H1 (cell line): Measurements from ENCODE around the gene ATXN2. TPM values are rescaled to one million over a fixed set of nuclear protein-coding genes. Genes with fewer than 3 reads are reported as not detected.
A peak's percentile ranks its signal among the peaks of the same experiment; 100 is the strongest.

ENCODE experiments used
- CTCF ChIA-PET: fragments of 300-600 bp; sonication (Branson Sonifier 250); formaldehyde crosslinking; loops from one replicate; lab custom pipeline; 2021; ENCODE audit not compliant: partially characterized antibody; lab: Charles Lee
- POLR2A ChIA-PET: fragments of 300-600 bp; sonication (Branson Sonifier 250); formaldehyde crosslinking; loops from one replicate; lab custom pipeline; 2021; ENCODE audit warnings: inconsistent platforms; ENCODE audit not compliant: partially characterized antibody; lab: Charles Lee
- DNase-seq, 2 experiments: peaks; one replicate each; pipeline versions ENCODE4 v3.0.0 to v3.0.0-alpha.2; 2010 to 2022; ENCODE audit warnings: low spot score in 2 of 2, low read depth in 1 of 2, mixed read lengths in 1 of 2
- FAIRE-seq: peaks from 2 replicates; lab custom pipeline; 2011; peaks lifted over from hg19 to GRCh38; lab: Jason Lieb, UNC
- H2AFZ ChIP-seq: 2 replicates; pipeline ENCODE4 v1.8.1; 2012; ENCODE audit warnings: low read length, inconsistent platforms
- H2AK5ac ChIP-seq: 2 replicates; pipeline ENCODE4 v1.6.1; 2013; ENCODE audit warnings: low read depth, low read length
- H2BK120ac ChIP-seq: replicated peaks from 2 replicates; pipeline ENCODE3; 2013; ENCODE audit warnings: low read depth, low read length, inconsistent platforms
- H2BK12ac ChIP-seq: 2 replicates; pipeline ENCODE4 v1.6.1; 2013; ENCODE audit warnings: low read depth, low read length
- H2BK15ac ChIP-seq: 2 replicates; pipeline ENCODE4 v1.6.1; 2013; ENCODE audit warnings: low read length
- H2BK20ac ChIP-seq: 2 replicates; pipeline ENCODE4 v1.6.1; 2013; ENCODE audit warnings: low read length
- H2BK5ac ChIP-seq: 2 replicates; pipeline ENCODE4 v1.6.1; 2013; ENCODE audit warnings: low read depth, low read length
- H3K14ac ChIP-seq: 2 replicates; pipeline ENCODE4 v1.6.1; 2013; ENCODE audit warnings: inconsistent platforms; ENCODE audit not compliant: insufficient read length
- H3K18ac ChIP-seq: 2 replicates; pipeline ENCODE4 v1.6.1; 2013; ENCODE audit warnings: low read length; ENCODE audit errors: extremely low read depth
- H3K23ac ChIP-seq: 2 replicates; pipeline ENCODE4 v1.6.1; 2013; ENCODE audit warnings: inconsistent platforms; ENCODE audit not compliant: insufficient read length
- H3K23me2 ChIP-seq: 2 replicates; pipeline ENCODE4 v1.6.1; 2013; ENCODE audit warnings: low read depth, low read length
- H3K27ac ChIP-seq: 2 replicates; pipeline ENCODE4 v1.6.1; 2011; ENCODE audit warnings: low read depth, low read length, inconsistent platforms
- H3K27me3 ChIP-seq, 4 experiments: replicated peaks in 1 of 4; 1 replicate in 1 of 4; 2 replicates in 3 of 4; pipeline versions ENCODE4 v1.6.1 to v1.8.1; 2011 to 2013; ENCODE audit warnings: low read length in 3 of 4, mild to moderate bottlenecking in 3 of 4, inconsistent platforms in 2 of 4, mixed read lengths in 2 of 4, moderate library complexity in 1 of 4; ENCODE audit not compliant: control insufficient read depth in 3 of 4, insufficient read depth in 3 of 4; ENCODE audit errors: extremely low read depth in 1 of 4
- H3K36me3 ChIP-seq, 4 experiments: 2 replicates each; pipeline versions ENCODE4 v1.6.1 to v1.8.1; 2011 to 2013; ENCODE audit warnings: mild to moderate bottlenecking in 4 of 4, low read length in 3 of 4, moderate library complexity in 2 of 4, control low read depth in 1 of 4, inconsistent platforms in 1 of 4; ENCODE audit not compliant: insufficient read depth in 4 of 4, control insufficient read depth in 2 of 4
- H3K4ac ChIP-seq: replicated peaks from 2 replicates; pipeline ENCODE3; 2013; ENCODE audit warnings: low read length, low read depth, mixed read lengths, inconsistent platforms; ENCODE audit not compliant: insufficient read length
- H3K4me1 ChIP-seq, 4 experiments: replicated peaks in 1 of 4; 1 replicate in 1 of 4; 2 replicates in 3 of 4; pipeline versions ENCODE4 v1.6.1 to v1.8.1; 2011 to 2013; ENCODE audit warnings: low read length in 3 of 4, inconsistent platforms in 2 of 4, mixed read lengths in 1 of 4; ENCODE audit not compliant: insufficient read depth in 4 of 4, control insufficient read depth in 3 of 4
- H3K4me2 ChIP-seq, 2 experiments: 2 replicates each; pipeline versions ENCODE4 v1.6.1 to v1.8.1; 2011 to 2013; ENCODE audit warnings: low read depth in 2 of 2, low read length in 2 of 2, control low read depth in 1 of 2, inconsistent platforms in 1 of 2, mild to moderate bottlenecking in 1 of 2; ENCODE audit not compliant: insufficient read depth in 1 of 2
- H3K4me3 ChIP-seq, 4 experiments: fragments of 200-600, 300-600 bp in 1 of 4; sonication (generic), shearing (Covaris generic), sonication (Bioruptor Twin) in 1 of 4; 2 replicates each; pipeline versions ENCODE4 v1.5.1 to v1.8.1; 2011 to 2016; ENCODE audit warnings: low read length in 4 of 4, low read depth in 3 of 4, control low read depth in 2 of 4, inconsistent platforms in 2 of 4, mild to moderate bottlenecking in 2 of 4, mixed read lengths in 1 of 4, moderate library complexity in 1 of 4; ENCODE audit not compliant: insufficient read depth in 2 of 4; ENCODE audit errors: extremely low read depth in 1 of 4
- H3K56ac ChIP-seq: replicated peaks from 2 replicates; pipeline ENCODE3; 2013; ENCODE audit warnings: low read depth, mild to moderate bottlenecking, mixed read lengths, low read length, inconsistent platforms; ENCODE audit not compliant: insufficient read length
- H3K79me1 ChIP-seq: 2 replicates; pipeline ENCODE4 v1.6.1; 2013; ENCODE audit warnings: low read depth, low read length, control low read depth
- H3K79me2 ChIP-seq, 2 experiments: 2 replicates each; pipeline versions ENCODE4 v1.6.1 to v1.8.1; 2012 to 2013; ENCODE audit warnings: low read length in 2 of 2, mild to moderate bottlenecking in 2 of 2, inconsistent platforms in 1 of 2; ENCODE audit not compliant: insufficient read depth in 2 of 2, control insufficient read depth in 1 of 2
- H3K9ac ChIP-seq, 4 experiments: replicated peaks in 1 of 4; 1 replicate in 1 of 4; 2 replicates in 3 of 4; pipeline versions ENCODE4 v1.6.1 to v1.8.1; 2011 to 2013; ENCODE audit warnings: low read depth in 3 of 4, low read length in 3 of 4, control low read depth in 2 of 4, mild to moderate bottlenecking in 2 of 4, moderate library complexity in 2 of 4, inconsistent platforms in 1 of 4; ENCODE audit errors: extremely low read depth in 1 of 4
- H3K9me3 ChIP-seq, 2 experiments: 2 replicates each; pipeline versions ENCODE4 v1.6.1 to v1.8.1; 2012 to 2013; ENCODE audit warnings: mild to moderate bottlenecking in 2 of 2, moderate library complexity in 2 of 2, control low read depth in 1 of 2, inconsistent platforms in 1 of 2, low read depth in 1 of 2, low read length in 1 of 2, mixed read lengths in 1 of 2; ENCODE audit not compliant: insufficient read depth in 2 of 2
- H4K20me1 ChIP-seq, 2 experiments: replicated peaks in 1 of 2; 2 replicates each; pipeline versions ENCODE3 to v1.8.1; 2011 to 2013; ENCODE audit warnings: inconsistent platforms in 2 of 2, low read length in 2 of 2, mild to moderate bottlenecking in 1 of 2; ENCODE audit not compliant: insufficient read depth in 2 of 2, control insufficient read depth in 1 of 2
- H4K5ac ChIP-seq: 2 replicates; pipeline ENCODE4 v1.6.1; 2013; ENCODE audit warnings: low read length, low read depth, mixed read lengths, inconsistent platforms; ENCODE audit not compliant: insufficient read length
- H4K8ac ChIP-seq: 2 replicates; pipeline ENCODE4 v1.8.0; 2013; ENCODE audit warnings: mild to moderate bottlenecking, moderate library complexity, low read length, inconsistent platforms; ENCODE audit not compliant: insufficient read depth; ENCODE audit errors: extremely low read depth
- H4K91ac ChIP-seq: replicated peaks from 2 replicates; pipeline ENCODE3; 2013; ENCODE audit warnings: low read length, mixed read lengths, inconsistent platforms; ENCODE audit not compliant: insufficient read length
- CTCF ChIP-seq, 3 experiments: IDR thresholded peaks; 1 replicate in 2 of 3; 2 replicates in 1 of 3; pipeline versions ENCODE4 v1.5.1 to v1.6.1; 2011; ENCODE audit warnings: low read length in 3 of 3, mild to moderate bottlenecking in 3 of 3, inconsistent platforms in 2 of 3, low read depth in 1 of 3, moderate library complexity in 1 of 3; ENCODE audit not compliant: insufficient read depth in 1 of 3; ENCODE audit errors: control extremely low read depth in 1 of 3
- GABPA ChIP-seq: IDR thresholded peaks from 2 replicates; pipeline ENCODE4 v1.6.1; 2011; ENCODE audit warnings: mild to moderate bottlenecking, low read length, moderate library complexity, borderline replicate concordance; ENCODE audit not compliant: insufficient read depth
- POLR2A ChIP-seq, 2 experiments: IDR thresholded peaks; 1 replicate in 1 of 2; 2 replicates in 1 of 2; pipeline ENCODE4 v1.6.1; 2011; ENCODE audit warnings: low read depth in 2 of 2, low read length in 2 of 2, mild to moderate bottlenecking in 2 of 2; ENCODE audit errors: control extremely low read depth in 1 of 2
- SIN3A ChIP-seq, 2 experiments: IDR thresholded peaks in 1 of 2; conservative IDR thresholded peaks in 1 of 2; 2 replicates each; pipeline ENCODE4 v1.6.1; 2011 to 2012; ENCODE audit warnings: low read length in 2 of 2, improper control_type of control experiment in 1 of 2, low read depth in 1 of 2, mild to moderate bottlenecking in 1 of 2
- TCF12 ChIP-seq: IDR thresholded peaks from 2 replicates; pipeline ENCODE4 v1.6.1; 2011; ENCODE audit warnings: low read depth, mild to moderate bottlenecking, low read length
- YY1 ChIP-seq: IDR thresholded peaks from 2 replicates; pipeline ENCODE4 v1.6.1; 2011; ENCODE audit warnings: low read depth, mild to moderate bottlenecking, low read length
- WGBS, 2 experiments: shearing (Covaris generic) in 1 of 2; methylation state at CpG; one replicate each; pipeline versions ENCODE4 v1.1.6 to v1.1.7; 2013 to 2015; ENCODE audit warnings: low lambda C conversion rate in 2 of 2, mixed read lengths in 2 of 2, inconsistent platforms in 1 of 2, low coverage in 1 of 2, missing lambda C conversion rate in 1 of 2; ENCODE audit not compliant: insufficient replicate concordance in 2 of 2, insufficient coverage in 1 of 2, insufficient read length in 1 of 2; ENCODE audit errors: extremely low coverage in 1 of 2, missing lambda C conversion rate in 1 of 2; 5-methylcytosine and 5-hydroxymethylcytosine counted together
- long read RNA-seq, 2 experiments: library from RNA in 1 of 2; library from capped mRNA in 1 of 2; stranded (forward); transcript quantifications; one replicate each; pipeline ENCODE4 v2.0.0, GENCODE V29; 2021; ENCODE audit warnings: inconsistent platforms in 1 of 2
- polyA minus RNA-seq, 3 experiments: library from RNA; depleted of rRNA, polyadenylated mRNA; stranded (reverse); fragments of >200 nt; gene quantifications; 1 replicate in 2 of 3; 2 replicates in 1 of 3; pipeline ENCODE4 v1.2.3, GENCODE V29; 2011
- polyA plus RNA-seq, 7 experiments: library from polyadenylated mRNA; depleted of rRNA in 3 of 7; stranded (reverse) in 5 of 7; unstranded in 2 of 7; fragments of >200 nt in 5 of 7; fragments of 200-250 nt in 2 of 7; gene quantifications; 1 replicate in 5 of 7; 2 replicates in 1 of 7; 4 replicates in 1 of 7; pipeline versions ENCODE4 v1.2.1 to v1.2.3, GENCODE V29; 2011 to 2013; ENCODE audit warnings: missing spikeins in 2 of 7, mixed read lengths in 2 of 7
- total RNA-seq: library from RNA; stranded (reverse); fragmentation: NEBNext Ultra II Directional; extraction: Animal tissue kit (Norgen Biotek cat#: 25700); gene quantifications from 2 replicates; pipeline ENCODE4 v1.2.1, GENCODE V29; 2021

The ATXN2 gene
- total RNA-seq (73.4 and 80.7 TPM in 2 replicates), polyA plus RNA-seq (2011; rRNA removed) (46.6 and 57.7 TPM in 2 replicates), polyA minus RNA-seq (2011; rRNA and poly(A)+ RNA removed) (66.4 and 68.9 TPM in 2 replicates)
- polyA plus RNA-seq (2011; cell fraction: cytosol; rRNA removed), result 24.6 TPM
- polyA plus RNA-seq (2011; cell fraction: nucleus; rRNA removed), result 105 TPM
- 55.4 to 61.7 TPM (median 58.0 TPM) in 4 replicates for polyA plus RNA-seq (2012, experiment 1 of 2)
- polyA plus RNA-seq (2012, experiment 2 of 2), result 21.4 TPM
- polyA plus RNA-seq (2013, experiment 1 of 2), result 53.0 TPM
- polyA plus RNA-seq (2013, experiment 2 of 2), result 48.4 TPM
- polyA minus RNA-seq (2011; cell fraction: cytosol; rRNA and poly(A)+ RNA removed), result 54.7 TPM
- polyA minus RNA-seq (2011; cell fraction: nucleus; rRNA and poly(A)+ RNA removed), result 120 TPM
- long read RNA-seq, experiment 1, partial matches to known transcripts, result 14 of 30 reads
- long read RNA-seq, experiment 1, other reads (novel, unspliced or antisense), result 15 of 30 reads
- long read RNA-seq, experiment 2, partial matches to known transcripts, result 4 of 4 reads
- long read RNA-seq, experiment 2, other reads (novel, unspliced or antisense), result 0 of 4 reads

GRCh38 chr12:111598637-111599452 lies at the start of gene ATXN2:
TSS of gene ATXN2 (minus strand) at chr12:111599315. CDS start at chr12:111599034, 281 bp downstream.
- ChIA-PET POLR2A (interaction anchor here (0.6 to 0.8 kb wide), 4 partner anchors 13 to 194 kb away, joined by 3 to 5 read pairs (median 3); no protein-coding TSS in a partner anchor), CTCF (no interaction called here)
- Histone ChIP-seq H3K23me2 (peaks cover 15% of the 10 kb centered on the region), H2BK12ac (no peak within 1 kb of the TSS), H2BK15ac (no peak within 1 kb of the TSS), H3K79me2 (peaks cover 4 to 46% of the 10 kb centered on the region in 2 experiments), H3K79me1 (no peaks in the 10 kb centered on the region), H2BK120ac (no peak within 1 kb of the TSS), H3K27me3 (no peaks in the 10 kb centered on the region), H3K27ac (peak within 1 kb of the TSS; percentile 99), H3K4me3 (peak within 1 kb of the TSS; percentile 89 to 94 (median 90)), H4K20me1 (peaks cover 0 to 19% of the 10 kb centered on the region in 2 experiments), H3K23ac (no peak within 1 kb of the TSS), H3K9ac (peak within 1 kb of the TSS; percentile 73 to 98 (median 94)), H2BK20ac (no peak within 1 kb of the TSS), H3K9me3 (no peaks in the 10 kb centered on the region), H3K4ac (peak within 1 kb of the TSS; percentile 17), H4K5ac (peak within 1 kb of the TSS; percentile 95), H3K56ac (peak within 1 kb of the TSS; percentile 92), H2BK5ac (peak within 1 kb of the TSS; percentile 97), H4K8ac (peak within 1 kb of the TSS; percentile 95), H3K4me2 (peak within 1 kb of the TSS; percentile 91 to 96), H4K91ac (peak within 1 kb of the TSS; percentile 98), H3K14ac (no peak within 1 kb of the TSS), H3K18ac (peak within 1 kb of the TSS; percentile 87), H2AK5ac (no peak within 1 kb of the TSS), H3K36me3 (no peaks in the 10 kb centered on the region), H2AFZ (peak within 1 kb of the TSS; percentile 58; the same call in 1 of the 2 replicates), H3K4me1 (peaks cover 0 to 6% (median 1%) of the 10 kb centered on the region in 4 experiments; a peak in 4 of 7 replicates)
- DNase-seq, result no peak
- 2% methylated on average over 19 of the region's 119 CpGs; no CpG with 5 or more reads in 1 of the 2 experiments for WGBS, 2 experiments
- no peak for FAIRE-seq
- TF ChIP-seq YY1 (no peak), SIN3A (conservative IDR thresholded peaks at IDR 0.05 in 1 of 2, IDR thresholded peaks at IDR 0.05 in 1 of 2; ENCODE audit: low read depth in 1 of 2, low read length in 2 of 2) (0 out of 4 replicates have a peak, but pooled peaks of 1 of the 2 experiments have one; percentile 4), TCF12 (no peak), CTCF (IDR thresholded peaks at IDR 0.05; ENCODE audit: control extremely low read depth in 1 of 3, insufficient read depth in 1 of 3, low read depth in 1 of 3, low read length in 3 of 3) (no peak), GABPA (no peak), POLR2A (IDR thresholded peaks at IDR 0.05; ENCODE audit: control extremely low read depth in 1 of 2, low read depth in 2 of 2, low read length in 2 of 2) (peak in 1 of 2 experiments; percentile 4; a peak in 1 of 3 replicates)
